ENCODE results near the gene SH3BGRL. TPM values are rescaled to one million over a fixed set of nuclear protein-coding genes. Genes with fewer than 3 reads are reported as not detected.

Gene SH3BGRL
- total and polyA plus RNA-seq, 2 of the 13 experiments (the other 11 are each of a cell fraction or from before 2014, with no cell fraction given), result 8.9 to 11.4 TPM

- 100% methylated on average over 1 of the region's 1 CpG for whole genome bisulfite sequencing (ENCODE audit: low lambda C conversion rate)
- TF ChIP-seq ZNF350 (CRISPR knock-in tag; IDR thresholded peaks at IDR 0.05; ENCODE audit: borderline replicate concordance, low read depth) (no peak), ZNF660 (CRISPR knock-in tag; IDR thresholded peaks at IDR 0.05; ENCODE audit: borderline replicate concordance, low read depth) (no peak), PRPF4 (IDR thresholded peaks at IDR 0.05; ENCODE audit: low read depth, low read length, poor library complexity, severe bottlenecking) (no peak), ZNF709 (CRISPR knock-in tag; IDR thresholded peaks at IDR 0.05) (no peak), ZNF12 (CRISPR knock-in tag; IDR thresholded peaks at IDR 0.05) (no peak), ESRRA (CRISPR knock-in tag; IDR thresholded peaks at IDR 0.05; ENCODE audit: low read depth) (no peak), CREB1 (IDR thresholded peaks at IDR 0.05) (no peak), CREB1 (CRISPR knock-in tag; IDR thresholded peaks at IDR 0.05) (no peak), RBFOX2 (IDR thresholded peaks at IDR 0.05; ENCODE audit: low read depth, low read length) (no peak), REL (CRISPR knock-in tag; conservative IDR thresholded peaks at IDR 0.05) (no peak), MEIS2 (CRISPR knock-in tag; IDR thresholded peaks at IDR 0.05) (no peak), PHF5A (CRISPR knock-in tag; IDR thresholded peaks at IDR 0.05; ENCODE audit: low read depth, unreplicated experiment) (no peak), DNMT3B (CRISPR knock-in tag; conservative IDR thresholded peaks at IDR 0.05) (no peak), SP2 (CRISPR knock-in tag; IDR thresholded peaks at IDR 0.05) (no peak), ZBTB21 (CRISPR knock-in tag; IDR thresholded peaks at IDR 0.05) (no peak), ZNF292 (CRISPR knock-in tag; IDR thresholded peaks at IDR 0.05; ENCODE audit: borderline replicate concordance, low read depth) (no peak)
- Histone ChIP-seq H3K4me2 (ENCODE audit: low read depth, low read length) (no peak overlapping the region), H3K79me2 (ENCODE audit: insufficient read depth, low read length) (no peaks in the 10 kb centered on the region), H3K9ac (ENCODE audit: insufficient read depth, low read depth, low read length) (no peak overlapping the region), H3K27me3 (ENCODE audit: control insufficient read depth in 1 of 2, insufficient read depth in 2 of 2, low read length in 2 of 2) (no peaks in the 10 kb centered on the region), H3K4me3 (replicated peaks in 1 of 3; ENCODE audit: insufficient read depth in 1 of 3, low read depth in 2 of 3, low read length in 3 of 3) (no peak overlapping the region), H3K27ac (ENCODE audit: extremely low read length, insufficient read depth, low read length) (no peak overlapping the region), H2AFZ (ENCODE audit: low read length) (no peak overlapping the region), H4K20me1 (ENCODE audit: insufficient read depth, low read length) (no peaks in the 10 kb centered on the region), H3K36me3 (replicated peaks in 1 of 2; ENCODE audit: control insufficient read depth in 1 of 2, insufficient read depth in 2 of 2, low read length in 2 of 2) (no peaks in the 10 kb centered on the region), H3K4me1 (ENCODE audit: insufficient read depth, low read length) (no peaks in the 10 kb centered on the region), H3K9me3 (ENCODE audit: low read length) (no peaks in the 10 kb centered on the region)
- in situ Hi-C loops (cut with HindIII; ENCODE audit: extremely low pct_ligation_motif_present, low pct_unique_long_range_greater_than_20kb) (no loop called here), intact Hi-C loops (cut with micrococcal nuclease; ENCODE audit: unreplicated experiment) (no loop called here)
- no peak for FAIRE-seq
- no peak for ATAC-seq
- no peak for DNase-seq (ENCODE audit: low spot score)
- ChIA-PET CTCF (ENCODE audit: low intra/inter-chr PET ratio, low total read pairs) (no interaction called here), POLR2A (no interaction called here)
- BruUV-seq (replicated peaks), result no TSS peak
These were observed 13.8 kb downstream of the SH3BGRL start for GRCh38 chrX:81215685-81216084.

Data from HepG2 (cell line).